COLO668 (cell line): ENCODE data around the gene ISLR2.
A peak's percentile ranks its signal among the peaks of the same experiment; 100 is the strongest.
"Not testable (repeated sequence)": the region's sequence is repeated elsewhere in the genome, so short reads cannot be mapped to it uniquely, and the experiment has no call there.

Source experiments
- DNase-seq: peaks from one replicate; lab custom pipeline; 2025; ENCODE audit not compliant: unreplicated experiment; lab: John Stamatoyannopoulos, UW

ISLR2 gene

DNA sequence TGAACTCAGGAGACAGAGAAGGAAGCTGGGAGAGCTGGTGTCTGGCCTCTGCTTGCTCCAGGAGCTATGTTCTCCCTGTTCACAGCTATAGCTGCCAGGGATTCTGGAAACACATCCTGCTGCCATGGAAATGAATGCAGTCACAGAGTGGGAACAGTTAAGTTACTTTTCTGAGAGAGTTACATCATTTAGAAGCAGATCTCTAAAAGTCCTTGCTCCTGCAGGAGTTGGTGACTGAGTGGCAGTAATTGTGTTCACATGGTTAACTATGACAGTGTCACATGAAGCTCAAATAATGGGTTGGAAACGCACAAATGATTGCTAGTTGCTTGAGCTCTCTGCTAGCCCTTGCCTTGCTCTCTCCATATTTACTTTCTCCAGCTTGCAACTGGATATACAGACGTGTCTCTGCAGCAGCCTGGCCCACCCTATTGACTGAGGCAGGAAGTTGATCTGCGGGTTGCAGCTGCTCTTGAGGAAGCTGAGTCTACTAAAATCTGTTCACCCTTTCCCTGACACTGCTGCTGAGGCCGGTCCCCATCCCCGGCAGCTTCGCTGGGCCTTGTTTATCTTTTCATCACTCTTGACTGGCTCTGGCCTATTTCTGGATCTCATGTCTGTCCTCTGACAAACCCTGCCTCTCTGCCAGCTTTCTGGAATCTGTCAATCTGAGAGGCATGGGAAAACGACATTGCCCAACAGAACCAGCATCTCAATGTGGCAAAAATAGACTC, 26.5 kb downstream of the ISLR2 start:
- peak; percentile 65 for DNase-seq

DNA sequence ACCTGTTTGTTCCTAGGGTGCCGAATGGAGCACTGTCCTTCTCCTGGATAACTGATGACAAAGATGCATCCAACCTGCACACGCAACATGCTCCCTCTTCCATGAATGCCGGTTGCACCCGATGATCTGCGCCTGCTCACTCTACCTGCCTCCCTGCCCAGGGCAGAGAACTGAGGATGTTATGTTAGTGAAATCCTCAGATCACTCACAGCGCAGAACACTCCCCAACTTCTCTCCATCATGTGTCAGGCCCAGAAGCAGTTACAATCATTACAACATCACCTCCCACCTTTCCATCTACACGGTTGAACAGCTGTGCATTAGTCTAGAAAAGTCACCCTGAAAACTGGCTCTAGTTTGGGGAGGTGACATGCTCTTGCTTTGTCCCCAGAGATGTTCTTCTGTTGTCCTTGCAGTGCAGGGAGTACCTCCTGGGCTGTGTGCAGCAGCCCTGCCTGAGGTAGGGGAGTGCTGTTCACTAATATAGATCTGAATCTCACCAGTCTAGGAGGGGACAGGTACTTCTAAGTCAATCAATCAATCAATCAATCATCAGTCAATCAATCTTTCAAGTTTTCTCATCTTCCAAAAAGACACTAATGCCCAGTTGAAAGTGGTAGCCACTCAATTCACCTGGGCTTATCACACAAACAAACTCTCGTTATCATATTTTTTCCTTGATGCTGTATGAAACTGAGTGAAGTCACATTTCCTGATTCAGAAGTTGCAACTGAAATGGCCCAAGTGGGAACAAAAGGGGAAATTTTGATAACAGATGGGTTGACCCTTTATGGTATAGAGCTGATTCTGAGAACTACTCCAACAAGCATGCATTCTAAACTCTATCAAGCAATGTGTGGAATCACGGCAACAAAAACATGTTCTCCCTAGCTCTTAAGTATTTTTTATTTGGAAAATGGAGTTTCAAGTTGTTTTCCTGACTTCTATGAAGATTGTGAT, 27.8 kb downstream of the ISLR2 start:
- DNase-seq, result no peak

DNA sequence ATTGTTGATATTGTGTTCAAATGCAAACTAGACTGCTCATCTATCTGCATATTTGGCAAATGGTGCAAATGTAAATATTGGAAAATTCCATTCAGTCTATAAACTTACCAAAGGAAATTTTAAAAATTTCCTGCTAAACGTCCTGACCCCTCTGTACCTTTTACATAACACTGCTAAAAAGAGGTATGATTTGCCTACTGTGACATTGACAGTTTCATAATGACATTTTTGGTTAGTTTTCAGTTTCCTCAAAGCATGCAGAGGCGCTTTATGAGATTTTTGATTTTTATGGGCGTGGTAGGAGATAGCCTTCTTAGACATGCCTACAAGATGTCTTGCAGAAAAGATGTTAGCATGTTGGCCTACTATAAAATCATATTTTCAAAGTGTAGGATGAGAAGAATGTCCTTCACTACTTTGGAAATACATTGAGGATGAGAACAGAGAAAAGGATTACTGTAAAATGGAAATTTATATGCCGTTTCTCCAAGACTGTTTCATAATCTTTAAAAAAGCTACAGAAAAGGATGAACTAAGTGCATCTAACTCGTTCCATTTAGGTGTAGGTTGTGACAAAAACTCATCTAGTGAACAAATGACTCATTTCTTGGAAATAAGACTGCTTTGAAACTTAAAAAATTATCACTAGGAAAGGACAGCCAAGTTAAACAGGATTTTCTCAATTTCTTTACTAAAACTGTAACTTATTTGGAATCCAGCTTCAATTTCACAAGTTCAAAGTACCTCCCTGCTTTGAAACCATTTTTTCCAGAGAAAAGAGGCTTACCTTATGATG, 28.7 kb downstream of the ISLR2 start:
- DNase-seq, result no peak

DNA sequence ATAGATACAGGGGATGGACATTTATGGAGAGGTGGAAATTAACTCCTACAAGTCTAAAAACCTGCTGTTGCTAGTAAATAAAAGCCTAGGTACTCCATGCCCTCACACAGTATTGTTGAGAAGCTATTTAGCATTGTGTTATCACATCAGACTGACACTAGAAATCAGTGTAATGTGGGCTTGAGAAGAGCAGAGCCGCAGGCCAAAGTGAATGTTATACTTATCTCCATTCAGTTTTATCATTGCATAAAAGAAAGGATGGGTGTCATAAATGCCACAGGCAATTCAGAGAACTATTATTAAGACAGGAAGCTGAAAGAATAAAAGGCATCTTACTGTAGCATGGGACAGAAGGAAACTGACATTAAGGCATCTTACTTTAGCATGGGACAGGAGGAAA, 29.4 kb downstream of the ISLR2 start:
- no peak for DNase-seq

DNA sequence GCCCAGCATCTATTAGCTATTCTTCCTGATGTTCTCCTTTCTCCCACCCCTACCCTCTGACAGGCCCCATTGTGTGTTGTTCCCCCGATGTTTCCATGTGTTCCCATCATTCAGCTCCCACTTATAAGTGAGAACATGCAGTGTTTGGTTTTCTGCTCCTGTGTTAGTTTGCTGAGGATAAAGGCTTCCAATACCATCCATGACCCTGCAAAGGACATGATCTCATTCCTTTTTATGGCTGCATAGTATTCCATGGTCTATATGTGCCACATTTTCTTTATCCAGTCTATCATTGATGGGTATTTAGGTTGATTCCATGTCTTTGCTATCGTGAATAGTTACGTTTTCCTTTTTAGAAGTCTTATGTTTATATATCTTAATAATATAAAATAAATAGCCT, 30.0 kb downstream of the ISLR2 start:
- not testable (repeated sequence) for DNase-seq

DNA sequence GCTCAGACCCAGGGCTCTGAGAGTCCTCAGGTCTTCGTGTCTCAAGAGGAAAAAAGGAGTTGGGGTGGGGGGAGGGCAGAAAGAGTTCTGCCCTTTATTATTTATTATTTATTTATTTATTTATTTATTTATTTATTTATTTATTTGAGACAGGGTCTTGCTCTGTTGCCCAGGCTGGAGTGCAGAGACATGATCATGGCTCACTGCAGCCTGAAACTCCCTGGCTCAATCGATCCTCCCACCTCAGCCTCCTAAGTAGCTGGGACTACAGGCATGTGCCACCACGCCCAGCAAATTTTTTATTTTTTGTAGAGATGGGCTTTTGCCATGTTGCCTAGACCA, 31.8 kb downstream of the ISLR2 start:
- not testable (repeated sequence) for DNase-seq

DNA sequence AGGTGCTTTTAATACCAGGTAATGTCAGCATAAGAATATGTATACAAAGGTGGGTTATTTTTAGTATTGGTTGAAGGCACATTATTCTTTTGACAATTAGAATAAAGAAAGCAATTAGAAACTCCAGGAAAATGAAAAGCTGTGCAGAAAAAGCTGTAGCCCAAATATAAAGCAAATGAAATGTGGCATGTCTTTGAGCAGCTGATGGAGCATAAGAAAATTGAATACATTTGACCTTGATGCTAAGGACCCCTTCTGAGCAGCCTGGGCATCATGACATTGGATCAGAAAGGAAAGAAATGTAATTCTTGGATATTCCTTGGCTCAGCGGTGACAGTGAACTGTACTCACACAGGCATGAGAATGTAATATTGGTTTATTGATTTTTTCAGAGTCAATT, 35.1 kb downstream of the ISLR2 start:
- DNase-seq, result no peak

DNA sequence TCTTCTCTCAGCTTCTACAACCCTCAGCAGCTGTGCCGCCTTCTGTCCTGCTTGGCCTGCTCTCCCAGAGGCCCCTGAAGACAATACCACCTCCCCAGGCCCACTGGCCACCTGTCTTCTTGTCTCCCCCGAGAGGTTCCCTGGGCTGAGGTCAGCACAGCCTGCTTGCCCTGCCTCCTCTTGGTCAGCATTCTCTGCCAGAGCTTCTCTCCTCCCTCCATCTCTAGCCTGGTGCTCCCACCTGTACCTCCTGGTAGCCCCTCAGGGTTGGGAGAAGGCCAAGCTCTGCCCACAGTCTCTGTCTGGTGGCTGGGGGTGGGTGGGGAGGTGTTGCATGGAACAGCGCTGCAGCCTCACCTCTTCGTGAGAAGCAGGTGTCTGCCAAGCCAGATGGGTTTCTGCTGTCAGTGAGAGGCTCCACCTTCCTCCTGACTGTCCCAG, 37.5 kb downstream of the ISLR2 start:
- no peak for DNase-seq

DNA sequence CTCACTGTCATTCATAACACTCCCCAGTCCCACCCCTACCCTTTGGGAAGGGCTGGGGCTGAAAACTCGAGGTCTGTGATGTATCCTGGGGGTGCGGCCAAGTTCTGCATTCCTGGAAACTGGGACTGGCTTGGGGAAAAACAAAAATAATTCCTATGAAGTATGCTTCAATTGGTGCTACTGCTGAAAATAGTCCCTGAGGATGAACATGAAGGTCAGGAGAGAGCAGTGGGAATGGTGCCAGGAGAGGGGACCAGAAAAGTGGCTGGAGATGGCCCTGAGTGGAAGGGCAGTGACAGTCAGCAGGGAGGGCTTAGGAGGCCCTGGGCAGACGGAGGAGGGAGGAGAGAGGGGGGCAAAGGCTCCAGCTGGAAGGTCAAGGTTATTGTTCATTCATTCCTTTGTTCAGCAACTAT, 38.3 kb downstream of the ISLR2 start:
- DNase-seq, result no peak

DNA sequence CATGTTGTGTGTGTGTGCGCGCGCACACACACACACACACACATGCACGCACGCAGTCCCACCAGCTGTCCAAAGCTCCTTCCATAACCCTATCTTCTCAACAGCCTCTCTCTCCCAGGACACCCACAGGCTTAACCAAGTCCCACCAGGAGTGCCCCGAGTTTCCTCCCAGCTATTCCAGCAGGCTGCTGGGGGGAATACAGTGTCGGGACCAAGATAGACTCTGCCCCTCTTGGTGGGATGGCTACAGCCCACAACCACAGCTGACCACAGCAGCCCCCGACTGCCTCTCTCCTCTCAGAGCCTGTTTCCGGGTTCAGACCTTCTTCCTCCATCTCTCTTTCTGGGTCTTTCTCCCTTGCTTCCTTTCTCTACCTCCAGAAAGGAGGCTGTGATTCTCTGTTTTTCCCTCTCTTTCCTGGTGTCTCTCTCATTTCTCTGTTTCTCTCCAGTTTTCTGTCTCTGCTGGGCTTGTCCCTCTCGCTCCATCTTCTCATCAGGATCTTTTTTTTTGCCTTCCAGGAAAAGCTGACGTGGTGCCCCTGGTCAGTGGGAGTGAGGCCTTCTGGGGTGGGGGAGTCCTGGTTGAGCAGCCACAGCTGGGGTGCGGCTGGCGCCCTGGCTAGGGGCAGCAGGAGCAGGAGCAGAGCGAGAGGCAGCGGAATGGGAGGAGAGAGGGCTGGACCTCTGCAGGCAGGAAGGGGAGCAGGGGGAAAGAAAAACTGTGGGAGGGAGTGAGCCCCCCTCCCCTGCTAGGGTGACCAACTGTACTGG, 39.9 kb downstream of the ISLR2 start:
- no peak for DNase-seq

DNA sequence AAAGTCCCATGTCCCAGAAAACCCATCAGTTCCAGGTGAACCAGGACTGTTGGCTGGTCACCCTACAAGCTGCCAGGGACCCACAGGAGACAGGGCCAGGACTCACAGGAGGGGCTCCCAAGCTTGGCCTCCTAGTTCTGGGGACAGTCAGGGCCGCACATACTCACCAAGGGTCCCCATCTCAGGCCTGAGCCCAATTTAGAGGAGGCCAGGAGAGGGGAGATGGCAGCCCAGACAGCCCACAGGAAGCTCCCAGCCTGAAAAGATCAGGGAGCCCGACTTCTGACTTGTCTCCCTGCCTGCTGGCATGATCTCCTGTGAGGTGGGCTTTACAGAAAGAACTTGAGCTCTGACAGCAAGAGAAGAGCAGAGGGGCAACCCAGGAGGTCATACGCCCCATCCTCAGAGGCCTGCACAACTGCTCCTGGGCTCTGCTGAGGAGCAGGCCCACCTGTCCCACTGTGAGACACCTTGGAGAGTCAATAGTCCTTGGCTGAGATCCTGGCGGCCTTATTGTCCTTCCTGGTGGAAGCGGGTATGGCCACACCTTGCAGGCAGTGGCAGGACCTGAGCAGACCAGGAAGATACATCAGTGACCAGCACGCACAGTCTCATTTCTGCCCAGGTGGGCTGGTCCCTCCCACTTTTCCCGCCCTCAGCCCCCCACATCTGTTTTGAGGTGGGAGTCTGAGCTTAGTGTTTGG, 40.6 kb downstream of the ISLR2 start:
- DNase-seq, result no peak

DNA sequence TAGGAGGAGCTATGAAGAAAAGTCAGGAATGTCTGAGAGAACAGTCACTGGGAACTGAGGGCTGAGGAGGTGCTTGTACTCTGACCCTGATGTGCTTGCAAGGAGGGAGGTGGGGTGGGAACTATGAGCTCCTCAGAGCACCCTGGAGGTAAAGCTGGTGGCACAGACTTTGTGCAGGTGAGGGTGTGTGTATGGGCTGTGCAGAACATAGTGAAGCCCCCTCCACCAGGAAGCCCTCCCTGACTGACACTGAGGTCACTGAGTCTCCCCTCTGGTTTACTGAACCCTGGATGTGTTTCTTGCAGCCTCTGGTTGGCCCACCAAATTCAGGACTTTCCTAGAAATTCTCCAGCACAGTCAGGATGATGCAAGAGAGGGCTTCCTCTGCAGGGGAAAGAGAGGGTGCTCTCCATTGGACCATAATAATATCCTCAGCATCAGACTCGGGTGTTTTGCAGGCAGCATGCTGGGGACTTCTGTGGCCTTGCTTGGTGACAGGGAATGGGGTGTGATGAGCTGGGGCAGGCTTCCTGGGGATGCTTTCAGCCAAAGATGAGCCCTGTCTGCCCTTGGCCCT, 41.7 kb downstream of the ISLR2 start:
- DNase-seq, result no peak

DNA sequence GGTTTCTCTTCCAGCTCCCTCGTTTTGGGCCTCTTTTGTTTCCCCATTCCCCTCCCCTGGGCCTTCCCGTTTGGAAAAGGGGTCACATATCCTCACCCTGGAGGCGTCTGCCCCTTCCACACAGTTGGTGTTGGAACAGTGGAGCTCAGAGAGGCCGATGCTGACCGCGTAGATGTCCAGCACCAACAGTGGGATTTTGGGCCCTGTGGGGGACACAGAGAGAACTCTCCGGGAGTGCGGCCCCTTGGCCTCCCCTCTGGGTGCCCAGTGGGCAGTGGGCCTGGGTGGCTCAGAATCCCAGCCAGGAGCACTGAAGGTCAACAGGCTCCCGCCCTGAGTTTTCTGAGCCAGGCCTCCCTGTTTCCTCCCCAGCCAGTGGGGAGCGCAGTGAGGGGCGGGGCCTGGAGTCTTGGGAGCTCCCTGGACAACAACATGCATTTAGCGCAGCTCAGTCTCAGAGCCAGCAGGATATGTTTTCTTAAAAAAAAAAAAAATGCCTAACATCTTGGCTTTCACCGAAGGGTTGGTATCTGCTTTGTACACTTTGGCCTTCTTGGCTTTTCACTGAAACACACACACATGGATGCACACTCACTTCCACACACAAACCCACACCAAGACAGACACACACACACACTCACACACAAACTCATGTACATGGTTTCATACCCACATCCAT, 42.5 kb downstream of the ISLR2 start:
- no peak for DNase-seq

DNA sequence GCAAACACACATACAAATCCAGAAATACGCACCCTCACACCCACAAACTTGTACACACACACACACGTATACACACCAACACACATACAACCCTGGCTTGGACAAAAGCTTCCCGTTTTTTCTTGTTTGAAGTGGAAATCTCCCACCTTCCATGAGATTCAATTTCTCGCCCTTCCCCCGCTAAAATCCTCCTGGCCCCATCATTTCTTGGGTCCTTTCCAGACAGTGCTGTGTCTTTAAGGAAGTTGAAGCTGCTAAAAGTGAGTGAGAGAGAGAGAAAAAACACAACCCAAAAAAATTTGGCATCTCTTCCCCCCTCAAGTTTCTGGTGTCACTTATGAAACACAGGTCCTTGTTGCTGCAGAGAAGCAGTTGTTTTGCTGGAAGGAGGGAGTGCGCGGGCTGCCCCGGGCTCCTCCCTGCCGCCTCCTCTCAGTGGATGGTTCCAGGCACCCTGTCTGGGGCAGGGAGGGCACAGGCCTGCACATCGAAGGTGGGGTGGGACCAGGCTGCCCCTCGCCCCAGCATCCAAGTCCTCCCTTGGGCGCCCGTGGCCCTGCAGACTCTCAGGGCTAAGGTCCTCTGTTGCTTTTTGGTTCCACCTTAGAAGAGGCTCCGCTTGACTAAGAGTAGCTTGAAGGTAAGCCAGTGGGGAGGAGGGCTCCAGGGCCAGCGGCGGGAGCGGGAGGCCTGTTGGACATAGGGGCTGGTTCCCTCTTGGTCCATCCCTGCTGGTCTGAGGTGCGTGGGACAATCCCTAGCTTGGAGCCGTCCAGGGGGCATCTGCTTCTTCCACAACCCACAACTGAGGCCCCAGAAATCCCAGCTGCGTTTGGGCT, 43.2 kb downstream of the ISLR2 start, which contains the start of gene ISLR:
Gene ISLR (plus strand): TSS at position 331 of the 839 bp plus-strand sequence. CDS start 1,149 bp downstream, outside the sequence.
- DNase-seq, result no peak

DNA sequence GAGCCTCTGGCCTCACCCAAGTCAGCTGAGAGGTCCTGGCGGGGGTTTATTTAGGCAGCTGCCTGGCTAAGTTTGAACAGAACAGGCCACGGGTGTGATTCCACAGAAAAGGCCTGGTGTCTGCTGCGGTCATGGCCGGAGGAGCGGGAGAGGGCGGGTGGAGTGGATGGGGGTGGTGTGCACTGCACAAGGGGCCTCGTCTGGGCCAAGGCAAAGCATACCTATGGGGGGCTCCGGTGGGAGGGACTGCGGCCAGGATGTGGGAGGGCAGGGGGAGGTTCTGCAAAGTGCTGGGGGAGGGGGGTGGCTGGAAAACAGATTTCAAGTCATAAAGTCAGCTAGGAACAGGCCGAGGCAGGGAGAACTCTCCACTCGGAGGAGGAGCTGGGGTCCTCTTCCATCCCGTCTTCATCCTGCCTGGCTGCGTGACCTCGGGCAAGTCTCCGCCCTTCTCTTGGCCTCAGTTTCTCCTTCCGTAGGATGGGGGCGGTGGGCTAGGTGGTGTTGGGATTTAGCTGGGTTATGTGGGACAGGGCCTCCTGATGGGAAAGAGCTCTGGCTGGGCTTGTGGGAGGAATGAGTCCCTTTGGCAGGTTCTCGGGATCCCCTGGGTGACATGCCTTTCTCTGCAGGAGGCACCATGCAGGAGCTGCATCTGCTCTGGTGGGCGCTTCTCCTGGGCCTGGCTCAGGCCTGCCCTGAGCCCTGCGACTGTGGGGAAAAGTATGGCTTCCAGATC, 44.0 kb downstream of the ISLR2 start:
- DNase-seq, result peak; percentile 50

DNA sequence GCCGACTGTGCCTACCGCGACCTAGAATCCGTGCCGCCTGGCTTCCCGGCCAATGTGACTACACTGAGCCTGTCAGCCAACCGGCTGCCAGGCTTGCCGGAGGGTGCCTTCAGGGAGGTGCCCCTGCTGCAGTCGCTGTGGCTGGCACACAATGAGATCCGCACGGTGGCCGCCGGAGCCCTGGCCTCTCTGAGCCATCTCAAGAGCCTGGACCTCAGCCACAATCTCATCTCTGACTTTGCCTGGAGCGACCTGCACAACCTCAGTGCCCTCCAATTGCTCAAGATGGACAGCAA, 44.5 kb downstream of the ISLR2 start:
- no peak for DNase-seq
